HCT116 (cell line): ENCODE measurements around the gene MUC6.

Experiments used
- CTCF ChIP-seq, 3 experiments: fragments of 200-600 bp in 1 of 3; sonication (generic) in 1 of 3; IDR thresholded peaks in 2 of 3; conservative IDR thresholded peaks in 1 of 3; 2 replicates each; pipeline ENCODE4 v1.5.1; 2012 to 2017; ENCODE audit warnings: low read depth in 2 of 3, low read length in 2 of 3, antibody characterized with exemption in 1 of 3, borderline replicate concordance in 1 of 3, control low read depth in 1 of 3, mild to moderate bottlenecking in 1 of 3, mixed read lengths in 1 of 3, mixed run types in 1 of 3, moderate library complexity in 1 of 3; ENCODE audit not compliant: insufficient read depth in 1 of 3
- EGR1 ChIP-seq: IDR thresholded peaks from 2 replicates; pipeline ENCODE4 v1.6.1; 2012; ENCODE audit warnings: low read depth
- ELF1 ChIP-seq: IDR thresholded peaks from 2 replicates; pipeline ENCODE4 v1.6.1; 2012; ENCODE audit warnings: low read depth, borderline replicate concordance
- POLR2A ChIP-seq: IDR thresholded peaks from 2 replicates; pipeline ENCODE4 v1.7.0; 2011; ENCODE audit warnings: borderline replicate concordance; ENCODE audit not compliant: insufficient read depth, insufficient read length; ENCODE audit errors: extremely low read depth
- POLR2AphosphoS5 ChIP-seq: IDR thresholded peaks from 2 replicates; pipeline ENCODE4 v1.6.1; 2011; ENCODE audit warnings: mild to moderate bottlenecking, low read depth, low read length, moderate library complexity
- RAD21 ChIP-seq: IDR thresholded peaks from 2 replicates; pipeline ENCODE4 v1.6.1; 2012; ENCODE audit warnings: low read depth, mild to moderate bottlenecking
- REST ChIP-seq: IDR thresholded peaks from 2 replicates; pipeline ENCODE4 v1.6.1; 2012; ENCODE audit warnings: low read depth
- SRF ChIP-seq: IDR thresholded peaks from 2 replicates; pipeline ENCODE4 v1.6.1; 2012; ENCODE audit warnings: low read depth
- YY1 ChIP-seq: IDR thresholded peaks from 2 replicates; pipeline ENCODE4 v1.6.1; 2011; ENCODE audit warnings: low read length, low read depth, moderate library complexity, mild to moderate bottlenecking; ENCODE audit not compliant: insufficient replicate concordance; ENCODE audit errors: extremely low read depth
- ZFX ChIP-seq: fragments of 450-650 bp; IDR thresholded peaks from 2 replicates; pipeline ENCODE4 v1.6.1; 2017

- TF ChIP-seq POLR2AphosphoS5 (no peak), REST (no peak), CTCF (IDR thresholded peaks at IDR 0.05 in 2 of 3, conservative IDR thresholded peaks at IDR 0.05 in 1 of 3; ENCODE audit: borderline replicate concordance in 1 of 3, insufficient read depth in 1 of 3, low read depth in 2 of 3, low read length in 2 of 3) (no peak), YY1 (no peak), SRF (no peak), RAD21 (no peak), POLR2A (no peak), EGR1 (no peak), ELF1 (no peak), ZFX (no peak)
Measured at GRCh38 chr11:986270-986951, 50.1 kb downstream of the MUC6 start.
